Measurements from ENCODE around the gene MPDZ. TPM values are rescaled to one million over a fixed set of nuclear protein-coding genes. Genes with fewer than 3 reads are reported as not detected.

Gene MPDZ
- total and polyA plus RNA-seq, 2 of the 4 experiments (the other 2 are of a cell fraction): 18.8 to 39.3 TPM

DNA sequence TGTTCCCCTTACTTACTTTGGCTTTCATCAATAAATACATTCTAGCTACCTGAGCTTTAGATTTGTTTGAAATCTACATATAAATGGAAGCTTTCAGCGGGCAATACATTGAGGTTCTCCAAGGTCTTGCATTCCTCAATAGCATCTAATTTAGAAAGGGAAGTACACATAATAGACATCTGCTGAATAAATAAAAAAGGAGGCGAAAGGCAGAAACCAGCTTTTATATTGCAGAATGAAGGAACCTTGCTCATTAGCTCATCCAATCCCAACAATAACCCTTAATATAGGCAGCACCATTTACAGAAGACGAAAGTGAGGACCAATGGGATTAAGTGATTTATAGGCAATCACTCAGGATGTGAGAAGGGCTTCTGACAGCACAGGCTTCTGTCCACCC, 147.5 kb downstream of the MPDZ start:
- Histone ChIP-seq H2AK5ac (ENCODE audit: low read depth, low read length) (no peak overlapping the region), H3K9me3 (ENCODE audit: control insufficient read depth, insufficient read depth, low read length) (no peaks in the 10 kb centered on the region), H3K4me1 (ENCODE audit: control insufficient read depth, insufficient read depth, low read length) (peaks cover 6% of the 10 kb centered on the region), H3K4ac (ENCODE audit: low read depth, low read length) (no peak overlapping the region), H3K27me3 (ENCODE audit: control insufficient read depth, insufficient read depth, low read length) (no peaks in the 10 kb centered on the region), H3K9ac (ENCODE audit: low read depth, low read length) (no peak overlapping the region), H3K56ac (ENCODE audit: extremely low read depth, insufficient read depth, low read length) (no peak overlapping the region), H3K27ac (ENCODE audit: insufficient read depth, low read length) (no peak overlapping the region), H4K91ac (ENCODE audit: insufficient read depth, low read depth, low read length) (no peak overlapping the region), H4K20me1 (ENCODE audit: insufficient read depth, low read length) (no peaks in the 10 kb centered on the region), H3K4me2 (ENCODE audit: low read depth, low read length) (no peak overlapping the region), H2AFZ (replicated peaks; ENCODE audit: low read length, poor library complexity) (no peak overlapping the region), H2BK15ac (ENCODE audit: low read depth, low read length) (no peak overlapping the region), H2BK20ac (ENCODE audit: low read depth, low read length) (no peak overlapping the region), H3K23ac (ENCODE audit: low read depth, low read length) (no peak overlapping the region), H3K36me3 (ENCODE audit: control insufficient read depth, insufficient read depth, low read length) (peaks cover 19% of the 10 kb centered on the region), H3K9me1 (ENCODE audit: insufficient read depth, low read length) (peaks cover 4% of the 10 kb centered on the region; the same call in 1 of the 2 replicates), H3K4me3 (ENCODE audit: insufficient read depth, low read depth, low read length) (no peak overlapping the region), H4K5ac (ENCODE audit: low read depth, low read length) (no peak overlapping the region), H4K8ac (ENCODE audit: low read depth in 2 of 2, low read length in 2 of 2) (no peak overlapping the region), H3K14ac (replicated peaks; ENCODE audit: low read depth, low read length) (no peak overlapping the region), H2AK9ac (replicated peaks; ENCODE audit: low read depth, low read length, poor library complexity) (no peak overlapping the region), H3K79me1 (ENCODE audit: low read depth in 1 of 2, low read length in 2 of 2) (no peaks in the 10 kb centered on the region; a peak in 1 of 4 replicates), H3K18ac (ENCODE audit: low read depth, low read length) (no peak overlapping the region), H2BK120ac (ENCODE audit: low read depth, low read length) (no peak overlapping the region), H2BK5ac (ENCODE audit: low read depth, low read length, poor library complexity, severe bottlenecking) (no peak overlapping the region)
- BruUV-seq (replicated peaks): no TSS peak
- TF ChIP-seq MXI1 (IDR thresholded peaks at IDR 0.05; ENCODE audit: borderline replicate concordance, low read depth, low read length) (no peak), FOS (IDR thresholded peaks at IDR 0.05; ENCODE audit: low read depth, low read length) (no peak), CEBPB (IDR thresholded peaks at IDR 0.05; ENCODE audit: low read depth, low read length) (no peak), POLR2A (IDR thresholded peaks at IDR 0.05; ENCODE audit: low read depth, low read length) (no peak), SMC3 (IDR thresholded peaks at IDR 0.05; ENCODE audit: low read depth, low read length) (no peak), RFX5 (IDR thresholded peaks at IDR 0.05; ENCODE audit: low read depth, low read length) (no peak), MAZ (IDR thresholded peaks at IDR 0.05; ENCODE audit: borderline replicate concordance, low read depth, low read length) (no peak), RAD21 (IDR thresholded peaks at IDR 0.05; ENCODE audit: low read length) (no peak), RCOR1 (IDR thresholded peaks at IDR 0.05; ENCODE audit: insufficient replicate concordance, low read length) (no peak), NFE2L2 (IDR thresholded peaks at IDR 0.05; ENCODE audit: low read depth, low read length) (no peak), BHLHE40 (IDR thresholded peaks at IDR 0.05; ENCODE audit: low read depth, low read length) (no peak), MAFK (IDR thresholded peaks at IDR 0.05; ENCODE audit: low read depth, low read length) (no peak), CHD1 (IDR thresholded peaks at IDR 0.05; ENCODE audit: low read depth, low read length) (no peak)
- TF ChIP-seq, protein P1, sequence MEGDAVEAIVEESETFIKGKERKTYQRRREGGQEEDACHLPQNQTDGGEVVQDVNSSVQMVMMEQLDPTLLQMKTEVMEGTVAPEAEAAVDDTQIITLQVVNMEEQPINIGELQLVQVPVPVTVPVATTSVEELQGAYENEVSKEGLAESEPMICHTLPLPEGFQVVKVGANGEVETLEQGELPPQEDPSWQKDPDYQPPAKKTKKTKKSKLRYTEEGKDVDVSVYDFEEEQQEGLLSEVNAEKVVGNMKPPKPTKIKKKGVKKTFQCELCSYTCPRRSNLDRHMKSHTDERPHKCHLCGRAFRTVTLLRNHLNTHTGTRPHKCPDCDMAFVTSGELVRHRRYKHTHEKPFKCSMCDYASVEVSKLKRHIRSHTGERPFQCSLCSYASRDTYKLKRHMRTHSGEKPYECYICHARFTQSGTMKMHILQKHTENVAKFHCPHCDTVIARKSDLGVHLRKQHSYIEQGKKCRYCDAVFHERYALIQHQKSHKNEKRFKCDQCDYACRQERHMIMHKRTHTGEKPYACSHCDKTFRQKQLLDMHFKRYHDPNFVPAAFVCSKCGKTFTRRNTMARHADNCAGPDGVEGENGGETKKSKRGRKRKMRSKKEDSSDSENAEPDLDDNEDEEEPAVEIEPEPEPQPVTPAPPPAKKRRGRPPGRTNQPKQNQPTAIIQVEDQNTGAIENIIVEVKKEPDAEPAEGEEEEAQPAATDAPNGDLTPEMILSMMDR (conservative IDR thresholded peaks at IDR 0.05; ENCODE audit: low read depth, low read length): no peak
- TF ChIP-seq, protein P2, sequence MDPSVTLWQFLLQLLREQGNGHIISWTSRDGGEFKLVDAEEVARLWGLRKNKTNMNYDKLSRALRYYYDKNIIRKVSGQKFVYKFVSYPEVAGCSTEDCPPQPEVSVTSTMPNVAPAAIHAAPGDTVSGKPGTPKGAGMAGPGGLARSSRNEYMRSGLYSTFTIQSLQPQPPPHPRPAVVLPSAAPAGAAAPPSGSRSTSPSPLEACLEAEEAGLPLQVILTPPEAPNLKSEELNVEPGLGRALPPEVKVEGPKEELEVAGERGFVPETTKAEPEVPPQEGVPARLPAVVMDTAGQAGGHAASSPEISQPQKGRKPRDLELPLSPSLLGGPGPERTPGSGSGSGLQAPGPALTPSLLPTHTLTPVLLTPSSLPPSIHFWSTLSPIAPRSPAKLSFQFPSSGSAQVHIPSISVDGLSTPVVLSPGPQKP (IDR thresholded peaks at IDR 0.05; ENCODE audit: borderline replicate concordance, low read depth, low read length): no peak
- TF ChIP-seq, protein P3, sequence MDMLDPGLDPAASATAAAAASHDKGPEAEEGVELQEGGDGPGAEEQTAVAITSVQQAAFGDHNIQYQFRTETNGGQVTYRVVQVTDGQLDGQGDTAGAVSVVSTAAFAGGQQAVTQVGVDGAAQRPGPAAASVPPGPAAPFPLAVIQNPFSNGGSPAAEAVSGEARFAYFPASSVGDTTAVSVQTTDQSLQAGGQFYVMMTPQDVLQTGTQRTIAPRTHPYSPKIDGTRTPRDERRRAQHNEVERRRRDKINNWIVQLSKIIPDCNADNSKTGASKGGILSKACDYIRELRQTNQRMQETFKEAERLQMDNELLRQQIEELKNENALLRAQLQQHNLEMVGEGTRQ (IDR thresholded peaks at IDR 0.05; ENCODE audit: low read depth, low read length): no peak
- ATAC-seq (ENCODE audit: low read depth) (no peak), DNase-seq (no peak)
- POLR2A ChIA-PET (ENCODE audit: unreplicated experiment): no interaction called here
- no CpG with 5 or more reads among the region's 3 CpGs for WGBS, 2 experiments (ENCODE audit: extremely low coverage in 2 of 2, insufficient read length in 1 of 2)
- CTCF ChIA-PET: interaction anchor here (0.6 kb wide), 1 partner anchor 555 kb away, joined by 3 read pairs; no protein-coding TSS in a partner anchor
- in situ Hi-C loops (cut with MboI; ENCODE audit: low sequenced_read_pairs) (no loop called here), dilution Hi-C loops (cut with HindIII; ENCODE audit: low sequenced_read_pairs, unreplicated experiment) (no loop called here), intact Hi-C loops (cut with micrococcal nuclease) (no loop called here)
